Measurements from ENCODE around the gene FGF10. TPM values are rescaled to one million over a fixed set of nuclear protein-coding genes. Genes with fewer than 3 reads are reported as not detected.

FGF10 gene
- total RNA-seq, 1 experiment from 2014 or later: not detected

DNA sequence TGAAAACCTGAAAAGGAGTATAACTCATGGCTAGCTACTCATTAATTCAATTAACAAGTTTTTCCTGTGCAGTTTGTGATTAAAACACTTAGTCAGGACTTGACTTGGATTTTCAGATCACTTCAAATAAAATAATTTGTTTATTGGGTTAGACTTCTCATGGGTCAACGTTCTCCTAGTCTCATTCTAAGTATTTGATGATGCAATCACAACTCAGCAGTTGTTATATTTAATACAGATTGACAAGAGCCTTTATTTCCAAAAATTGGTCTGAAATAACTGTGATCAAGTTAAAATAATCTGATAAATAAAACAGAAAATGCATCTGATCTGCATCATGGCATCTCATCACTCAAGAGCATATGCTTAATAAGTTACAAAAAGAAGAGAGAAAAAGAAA, 113.9 kb downstream of the FGF10 start:
- Mint-ChIP-seq H3K4me1 (ENCODE audit: insufficient read depth, unreplicated experiment) (no peaks in the 10 kb centered on the region), H3K27me3 (ENCODE audit: insufficient read depth, unreplicated experiment) (no peaks in the 10 kb centered on the region), H3K9me3 (ENCODE audit: unreplicated experiment) (no peaks in the 10 kb centered on the region), H3K4me3 (ENCODE audit: unreplicated experiment) (no peak overlapping the region), H3K36me3 (ENCODE audit: insufficient read depth, unreplicated experiment) (no peaks in the 10 kb centered on the region), H3K27ac (ENCODE audit: low read depth, unreplicated experiment) (no peak overlapping the region)
- intact Hi-C loops (cut with micrococcal nuclease): no loop called here
- ChIA-PET POLR2A (interaction anchor here (0.6 kb wide), 1 partner anchor 115 kb away, joined by 3 read pairs; no protein-coding TSS in a partner anchor), CTCF (no interaction called here)
- DNase-seq (ENCODE audit: unreplicated experiment): no peak
- no TSS peak for BruUV-seq (replicated peaks)
- TF ChIP-seq, protein P1, sequence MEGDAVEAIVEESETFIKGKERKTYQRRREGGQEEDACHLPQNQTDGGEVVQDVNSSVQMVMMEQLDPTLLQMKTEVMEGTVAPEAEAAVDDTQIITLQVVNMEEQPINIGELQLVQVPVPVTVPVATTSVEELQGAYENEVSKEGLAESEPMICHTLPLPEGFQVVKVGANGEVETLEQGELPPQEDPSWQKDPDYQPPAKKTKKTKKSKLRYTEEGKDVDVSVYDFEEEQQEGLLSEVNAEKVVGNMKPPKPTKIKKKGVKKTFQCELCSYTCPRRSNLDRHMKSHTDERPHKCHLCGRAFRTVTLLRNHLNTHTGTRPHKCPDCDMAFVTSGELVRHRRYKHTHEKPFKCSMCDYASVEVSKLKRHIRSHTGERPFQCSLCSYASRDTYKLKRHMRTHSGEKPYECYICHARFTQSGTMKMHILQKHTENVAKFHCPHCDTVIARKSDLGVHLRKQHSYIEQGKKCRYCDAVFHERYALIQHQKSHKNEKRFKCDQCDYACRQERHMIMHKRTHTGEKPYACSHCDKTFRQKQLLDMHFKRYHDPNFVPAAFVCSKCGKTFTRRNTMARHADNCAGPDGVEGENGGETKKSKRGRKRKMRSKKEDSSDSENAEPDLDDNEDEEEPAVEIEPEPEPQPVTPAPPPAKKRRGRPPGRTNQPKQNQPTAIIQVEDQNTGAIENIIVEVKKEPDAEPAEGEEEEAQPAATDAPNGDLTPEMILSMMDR (IDR thresholded peaks at IDR 0.05; ENCODE audit: unreplicated experiment): no peak

DNA sequence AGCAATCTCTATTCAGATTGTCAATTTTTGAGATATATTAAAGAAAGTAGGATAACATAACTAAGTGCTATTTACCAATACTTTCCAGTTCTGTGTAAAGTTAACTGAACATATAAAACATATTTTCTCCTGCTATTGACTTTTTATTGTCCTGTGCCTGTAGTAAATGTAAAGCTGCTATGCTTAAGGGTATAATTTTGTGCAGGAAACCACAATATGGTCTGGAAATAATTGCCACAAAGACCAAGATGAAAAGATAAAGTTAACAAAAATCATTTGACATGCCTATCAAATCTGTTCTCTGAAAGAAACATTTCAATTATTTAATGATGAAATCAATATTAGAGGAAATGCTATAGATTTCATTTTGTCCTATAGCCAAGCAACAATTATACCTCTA, 121.3 kb downstream of the FGF10 start:
- H3K9me3 Mint-ChIP-seq (ENCODE audit: unreplicated experiment): no peaks in the 10 kb centered on the region
- H3K4me1 Mint-ChIP-seq (ENCODE audit: insufficient read depth, unreplicated experiment): no peaks in the 10 kb centered on the region
- no peak for DNase-seq (ENCODE audit: unreplicated experiment)
- no peak overlapping the region for H3K4me3 Mint-ChIP-seq (ENCODE audit: unreplicated experiment)
- intact Hi-C loops (cut with micrococcal nuclease): no loop called here
- TF ChIP-seq, protein P1 (IDR thresholded peaks at IDR 0.05; ENCODE audit: unreplicated experiment): no peak
- no peaks in the 10 kb centered on the region for H3K36me3 Mint-ChIP-seq (ENCODE audit: insufficient read depth, unreplicated experiment)
- CTCF ChIA-PET: no interaction called here
- no peaks in the 10 kb centered on the region for H3K27me3 Mint-ChIP-seq (ENCODE audit: insufficient read depth, unreplicated experiment)
- H3K27ac Mint-ChIP-seq (ENCODE audit: low read depth, unreplicated experiment): no peak overlapping the region
- no TSS peak for BruUV-seq (replicated peaks)
- POLR2A ChIA-PET: no interaction called here

DNA sequence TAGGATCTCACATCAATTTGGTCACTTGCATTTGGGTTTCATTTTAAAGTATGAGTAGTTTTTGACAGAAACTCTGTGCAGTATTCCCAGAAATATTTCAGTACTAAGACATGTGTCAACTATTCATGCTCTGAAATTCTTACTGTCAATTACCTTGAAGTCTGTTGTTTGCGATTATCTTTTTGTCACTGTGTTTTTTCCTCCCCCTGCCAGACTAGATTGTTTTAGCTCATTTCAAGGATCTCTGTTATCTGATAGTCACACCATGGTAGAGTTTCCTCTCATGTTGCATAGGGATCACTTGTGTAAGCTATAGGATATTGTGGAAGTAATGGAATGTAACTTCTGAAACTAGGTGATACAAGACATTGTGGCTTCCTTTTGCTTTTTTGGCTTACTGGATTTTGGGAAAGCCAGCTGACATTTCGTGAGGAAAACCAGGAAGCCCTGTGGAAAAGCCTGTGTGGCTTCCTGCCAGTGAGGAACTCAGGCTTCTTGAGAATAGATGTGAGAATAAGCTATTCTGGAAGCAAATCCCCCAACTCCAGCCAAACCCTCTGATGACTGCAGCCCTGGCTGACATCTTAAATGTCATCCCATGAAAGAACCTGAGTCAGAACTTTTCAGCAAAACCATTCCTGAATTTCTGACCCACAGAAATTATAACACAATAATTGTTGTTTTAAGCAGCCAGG, 122.2 kb downstream of the FGF10 start:
- CTCF ChIA-PET: interaction anchor here (0.7 kb wide), 1 partner anchor 296 kb away, joined by 3 read pairs; no protein-coding TSS in a partner anchor

DNA sequence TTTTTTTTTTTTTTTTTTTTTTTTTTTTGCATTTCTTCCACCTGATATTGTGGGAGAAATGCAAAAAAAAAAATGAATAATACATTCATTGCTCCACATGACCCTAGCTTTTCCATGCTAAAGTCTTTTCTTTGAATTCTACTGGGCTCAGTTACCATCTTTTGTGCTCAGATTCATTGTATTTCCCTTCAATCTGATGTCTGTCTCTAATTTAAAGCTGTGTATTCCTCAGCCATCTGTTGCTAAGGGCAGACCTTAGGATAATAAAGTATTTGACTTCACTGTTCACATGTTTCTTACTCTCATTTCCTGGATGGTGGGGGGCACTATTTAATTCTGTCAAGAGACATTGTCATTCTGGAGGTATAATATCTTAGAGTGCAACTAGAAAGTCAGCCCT, 123.5 kb downstream of the FGF10 start:
- Mint-ChIP-seq H3K4me1 (ENCODE audit: insufficient read depth, unreplicated experiment) (no peaks in the 10 kb centered on the region), H3K4me3 (ENCODE audit: unreplicated experiment) (no peak overlapping the region), H3K27me3 (ENCODE audit: insufficient read depth, unreplicated experiment) (no peaks in the 10 kb centered on the region), H3K9me3 (ENCODE audit: unreplicated experiment) (no peaks in the 10 kb centered on the region), H3K27ac (ENCODE audit: low read depth, unreplicated experiment) (no peak overlapping the region), H3K36me3 (ENCODE audit: insufficient read depth, unreplicated experiment) (no peaks in the 10 kb centered on the region)
- CTCF ChIA-PET: interaction anchor here (0.6 kb wide), 1 partner anchor 245 kb away, joined by 4 read pairs; no protein-coding TSS in a partner anchor
- no peak for DNase-seq (ENCODE audit: unreplicated experiment)
- TF ChIP-seq, protein P1 (IDR thresholded peaks at IDR 0.05; ENCODE audit: unreplicated experiment): no peak
- POLR2A ChIA-PET: no interaction called here
- BruUV-seq (replicated peaks): no TSS peak
- intact Hi-C loops (cut with micrococcal nuclease): no loop called here

More for the DNA sequence above, 122.2 kb downstream of the FGF10 start:
- Mint-ChIP-seq H3K4me3 (ENCODE audit: unreplicated experiment) (no peak overlapping the region), H3K9me3 (ENCODE audit: unreplicated experiment) (no peaks in the 10 kb centered on the region), H3K27me3 (ENCODE audit: insufficient read depth, unreplicated experiment) (no peaks in the 10 kb centered on the region), H3K27ac (ENCODE audit: low read depth, unreplicated experiment) (no peak overlapping the region), H3K4me1 (ENCODE audit: insufficient read depth, unreplicated experiment) (no peaks in the 10 kb centered on the region), H3K36me3 (ENCODE audit: insufficient read depth, unreplicated experiment) (no peaks in the 10 kb centered on the region)
- POLR2A ChIA-PET: no interaction called here
- DNase-seq (ENCODE audit: unreplicated experiment): no peak
- BruUV-seq (replicated peaks): no TSS peak
- TF ChIP-seq, protein P1 (IDR thresholded peaks at IDR 0.05; ENCODE audit: unreplicated experiment): no peak
- intact Hi-C loops (cut with micrococcal nuclease): no loop called here
